Choroid plexus epithelial cell (primary cell): Measurements from ENCODE around the gene ADAMTS10.
"Not testable (repeated sequence)": the region's sequence is repeated elsewhere in the genome, so short reads cannot be mapped to it uniquely, and the experiment has no call there.

Experiments
- DNase-seq: peaks from one replicate; pipeline ENCODE4 v3.0.0-alpha.2; 2010; ENCODE audit warnings: low read depth
- H3K4me3 ChIP-seq: 2 replicates; pipeline ENCODE4 v1.5.1; 2011; ENCODE audit warnings: low read depth, mild to moderate bottlenecking, control low read depth, low read length, moderate library complexity
- TF ChIP-seq, protein P1 (sequence below): conservative IDR thresholded peaks from 2 replicates; pipeline ENCODE4 v1.5.1; 2011; ENCODE audit warnings: low read depth, mild to moderate bottlenecking, control low read depth, inconsistent platforms, low read length, moderate library complexity

ADAMTS10 gene

GRCh38 chr19:8638078-8638619 is 27.6 kb upstream of the ADAMTS10 start:
- TF ChIP-seq, protein P1, sequence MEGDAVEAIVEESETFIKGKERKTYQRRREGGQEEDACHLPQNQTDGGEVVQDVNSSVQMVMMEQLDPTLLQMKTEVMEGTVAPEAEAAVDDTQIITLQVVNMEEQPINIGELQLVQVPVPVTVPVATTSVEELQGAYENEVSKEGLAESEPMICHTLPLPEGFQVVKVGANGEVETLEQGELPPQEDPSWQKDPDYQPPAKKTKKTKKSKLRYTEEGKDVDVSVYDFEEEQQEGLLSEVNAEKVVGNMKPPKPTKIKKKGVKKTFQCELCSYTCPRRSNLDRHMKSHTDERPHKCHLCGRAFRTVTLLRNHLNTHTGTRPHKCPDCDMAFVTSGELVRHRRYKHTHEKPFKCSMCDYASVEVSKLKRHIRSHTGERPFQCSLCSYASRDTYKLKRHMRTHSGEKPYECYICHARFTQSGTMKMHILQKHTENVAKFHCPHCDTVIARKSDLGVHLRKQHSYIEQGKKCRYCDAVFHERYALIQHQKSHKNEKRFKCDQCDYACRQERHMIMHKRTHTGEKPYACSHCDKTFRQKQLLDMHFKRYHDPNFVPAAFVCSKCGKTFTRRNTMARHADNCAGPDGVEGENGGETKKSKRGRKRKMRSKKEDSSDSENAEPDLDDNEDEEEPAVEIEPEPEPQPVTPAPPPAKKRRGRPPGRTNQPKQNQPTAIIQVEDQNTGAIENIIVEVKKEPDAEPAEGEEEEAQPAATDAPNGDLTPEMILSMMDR = no peak
- DNase-seq = peak; percentile 78

GRCh38 chr19:8637070-8637469 is 26.6 kb upstream of the ADAMTS10 start:
- not testable (repeated sequence) for H3K4me3 ChIP-seq
- DNase-seq = peak; percentile 51

More at GRCh38 chr19:8638078-8638619, 27.6 kb upstream of the ADAMTS10 start:
- H3K4me3 ChIP-seq = no peak overlapping the region

- DNase-seq = no peak
- H3K4me3 ChIP-seq = no peak overlapping the region
Observed at GRCh38 chr19:8635422-8635821, 24.9 kb upstream of the ADAMTS10 start.

GRCh38 chr19:8631425-8631819 is 20.9 kb upstream of the ADAMTS10 start:
- TF ChIP-seq, protein P1 = no peak

More at GRCh38 chr19:8635422-8635821, 24.9 kb upstream of the ADAMTS10 start:
- TF ChIP-seq, protein P1 = no peak

DNA sequence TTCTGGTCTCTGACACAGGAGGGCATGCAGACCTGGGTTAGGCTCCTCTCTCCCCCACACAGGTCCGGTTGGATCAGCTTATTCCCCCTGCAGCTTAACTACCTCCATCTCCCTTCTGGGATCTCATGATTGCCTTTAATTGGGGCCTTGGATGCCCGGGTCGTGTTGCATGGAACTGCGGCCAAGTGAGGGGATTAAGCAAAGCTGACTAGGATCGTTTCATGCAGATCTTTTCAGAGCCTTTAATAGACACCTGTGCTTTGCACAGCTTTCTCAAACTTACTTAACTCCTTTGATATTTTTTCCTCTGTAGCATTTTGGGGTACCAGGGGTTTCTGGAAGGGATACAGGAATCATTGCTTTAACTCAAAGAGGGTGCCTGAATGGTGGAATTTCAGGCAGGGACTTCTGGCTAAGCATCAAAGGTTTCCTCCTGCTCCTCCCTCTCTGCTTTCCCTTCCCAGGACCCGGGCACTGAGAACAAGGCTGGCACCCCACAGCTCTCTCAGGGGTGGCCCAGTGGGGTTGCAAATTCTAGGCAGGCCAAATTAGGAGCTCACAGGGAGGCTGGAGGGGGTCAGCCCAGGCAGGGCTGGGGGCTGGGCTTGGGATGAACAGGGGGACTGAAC is 20.4 kb upstream of the ADAMTS10 start:
- H3K4me3 ChIP-seq = no peak overlapping the region
- no peak for DNase-seq
- TF ChIP-seq, protein P1 = no peak

More at GRCh38 chr19:8631425-8631819, 20.9 kb upstream of the ADAMTS10 start:
- H3K4me3 ChIP-seq = no peak overlapping the region
- DNase-seq = peak; percentile 96

DNA sequence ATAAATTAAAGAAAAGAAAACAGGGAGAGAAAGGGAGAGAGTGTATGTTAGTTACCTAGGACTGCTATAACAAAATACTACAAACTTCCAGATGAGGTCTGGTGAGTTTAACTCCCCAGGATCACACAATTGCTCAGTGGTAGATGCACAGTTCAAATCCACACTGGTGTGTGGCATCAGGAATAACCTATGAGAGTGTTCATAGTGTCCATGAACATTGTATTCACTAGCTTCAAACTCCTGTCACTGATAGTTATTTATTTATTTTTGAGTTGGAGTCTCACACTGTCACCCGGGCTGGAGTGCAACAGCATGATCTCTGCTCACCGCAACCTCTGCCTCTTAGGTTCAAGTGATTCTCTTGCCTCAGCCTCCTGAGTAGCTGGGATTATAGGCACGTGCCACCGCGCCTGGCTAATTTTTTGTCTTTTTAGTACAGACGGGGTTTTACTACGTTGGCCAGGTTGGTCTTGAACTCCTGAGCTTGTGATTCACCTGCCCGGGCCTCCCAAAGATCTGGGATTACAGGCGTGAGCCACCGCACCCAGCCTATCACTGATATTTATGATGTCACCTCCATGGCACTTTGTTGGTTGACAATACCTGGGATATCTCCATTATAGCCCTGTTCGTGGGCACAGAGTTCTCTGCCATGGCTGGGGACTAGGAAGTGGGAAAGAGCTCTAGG is 19.6 kb upstream of the ADAMTS10 start, which contains the start of gene NFILZ:
Gene NFILZ, plus strand, starts transcription at position 638 of the 688 bp plus-strand sequence. CDS start 46,133 bp downstream, outside the sequence.
- no peak for DNase-seq
- TF ChIP-seq, protein P1 = no peak
- H3K4me3 ChIP-seq = no peak within 1 kb of the TSS

- TF ChIP-seq, protein P1 = no peak
- DNase-seq = no peak
Observed at GRCh38 chr19:8629184-8629583, 18.7 kb upstream of the ADAMTS10 start.

More at GRCh38 chr19:8629184-8629583, 18.7 kb upstream of the ADAMTS10 start:
- no peak overlapping the region for H3K4me3 ChIP-seq
